K562 (cell line): Measurements from ENCODE around the gene UPP1. TPM values are rescaled to one million over a fixed set of nuclear protein-coding genes. Genes with fewer than 3 reads are reported as not detected.

ENCODE experiments used
- ATAC-seq: fragments of 200-7000 bp; cut with Tn5 transposase; 3 replicates; pipeline ENCODE4 v1.9.1; 2020; ENCODE audit warnings: moderate library complexity
- BruUV-seq: library from RNA; stranded (reverse); fragments of 400-500 nt; replicated peaks from 2 replicates; lab custom pipeline; 2021; lab: Mats Ljungman, UMichigan
- CTCF ChIA-PET: fragments of 300-600 bp; formaldehyde crosslinking; extraction: SDS; loops from one replicate; lab custom pipeline; 2021; ENCODE audit warnings: low intra/inter-chr PET ratio; lab: Yijun Ruan, JAX
- POLR2A ChIA-PET: fragments of 300-600, 350-650 bp; sonication (Branson Sonifier 250); formaldehyde crosslinking; extraction: SDS; loops from one replicate; lab custom pipeline; 2021; ENCODE audit warnings: antibody characterized with exemption, inconsistent platforms; lab: Yijun Ruan, JAX
- DNase-seq, 4 experiments: peaks; one replicate each; pipeline versions ENCODE4 v3.0.0 to v3.0.0-alpha.2; 2011 to 2018; ENCODE audit warnings: low spot score in 3 of 4, mixed read lengths in 3 of 4; ENCODE audit errors: extremely low read depth in 1 of 4
- FAIRE-seq: peaks from 2 replicates; lab custom pipeline; 2011; peaks lifted over from hg19 to GRCh38; lab: Jason Lieb, UNC
- H2AFZ ChIP-seq: 2 replicates; pipeline ENCODE4 v1.6.0; 2011; ENCODE audit warnings: low read depth, low read length, control low read depth, inconsistent platforms
- H3K27ac ChIP-seq: fragments of 200-600 bp; 3 replicates; pipeline ENCODE4 v1.8.0; 2011; ENCODE audit warnings: low read depth, mild to moderate bottlenecking, control low read depth, inconsistent platforms, low read length, moderate library complexity, mixed read lengths; ENCODE audit errors: extremely low read depth
- H3K27me3 ChIP-seq, 2 experiments: fragments of 300-600 bp in 1 of 2; 2 replicates in 1 of 2; 3 replicates in 1 of 2; pipeline versions ENCODE4 v1.6.0 to v1.8.0; 2011; ENCODE audit warnings: inconsistent platforms in 2 of 2, low read length in 2 of 2, mild to moderate bottlenecking in 1 of 2, mixed read lengths in 1 of 2, moderate library complexity in 1 of 2; ENCODE audit not compliant: control insufficient read depth in 2 of 2, insufficient read depth in 2 of 2
- H3K36me3 ChIP-seq: fragments of 300-600 bp; 3 replicates; pipeline ENCODE4 v1.8.0; 2011; ENCODE audit warnings: mild to moderate bottlenecking, low read length, inconsistent platforms; ENCODE audit not compliant: control insufficient read depth, insufficient read depth
- H3K4me1 ChIP-seq, 2 experiments: fragments of 200-600 bp in 1 of 2; replicated peaks in 1 of 2; 2 replicates in 1 of 2; 3 replicates in 1 of 2; pipeline versions ENCODE4 v1.5.1 to v1.8.0; 2011; ENCODE audit warnings: inconsistent platforms in 2 of 2, low read length in 2 of 2, mild to moderate bottlenecking in 1 of 2, mixed read lengths in 1 of 2, moderate library complexity in 1 of 2; ENCODE audit not compliant: control insufficient read depth in 2 of 2, insufficient read depth in 2 of 2
- H3K4me2 ChIP-seq: 2 replicates; pipeline ENCODE4 v1.6.1; 2011; ENCODE audit warnings: low read length, control low read depth, inconsistent platforms, mixed read lengths; ENCODE audit not compliant: insufficient read depth
- H3K4me3 ChIP-seq: fragments of 200-600 bp; sonication (generic), shearing (Covaris generic); 2 replicates; pipeline ENCODE4 v1.5.1; 2016; ENCODE audit warnings: control low read depth, inconsistent platforms
- H3K79me2 ChIP-seq: fragments of 200-600 bp; 3 replicates; pipeline ENCODE4 v1.8.0; 2011; ENCODE audit warnings: low read length, inconsistent platforms; ENCODE audit not compliant: control insufficient read depth, insufficient read depth
- H3K9ac ChIP-seq, 2 experiments: 2 replicates each; pipeline versions ENCODE4 v1.6.0 to v1.6.1; 2011; ENCODE audit warnings: low read depth in 2 of 2, low read length in 2 of 2, control low read depth in 1 of 2, inconsistent platforms in 1 of 2, mild to moderate bottlenecking in 1 of 2, mixed read lengths in 1 of 2; ENCODE audit not compliant: insufficient read depth in 1 of 2
- H3K9me1 ChIP-seq: one replicate; pipeline ENCODE4 v1.6.0; 2011; ENCODE audit warnings: inconsistent platforms, mild to moderate bottlenecking, low read length, moderate library complexity; ENCODE audit not compliant: control insufficient read depth, insufficient read depth
- H3K9me3 ChIP-seq: replicated peaks from 2 replicates; pipeline ENCODE4 v1.5.1; 2011; ENCODE audit warnings: low read depth, low read length, inconsistent platforms; ENCODE audit not compliant: control insufficient read depth, insufficient read depth
- H4K20me1 ChIP-seq: replicated peaks from 2 replicates; pipeline ENCODE4 v1.6.1; 2011; ENCODE audit warnings: low read length, inconsistent platforms, mixed read lengths; ENCODE audit not compliant: control insufficient read depth, insufficient read depth
- EZH2 ChIP-seq: IDR thresholded peaks from 2 replicates; pipeline ENCODE4 v1.6.1; 2012; ENCODE audit warnings: low read depth, mild to moderate bottlenecking, inconsistent platforms, low read length, borderline replicate concordance
- HDAC1 ChIP-seq, 2 experiments: fragments of 450-650 bp; IDR thresholded peaks; 2 replicates each; pipeline ENCODE4 v1.6.1; 2016 to 2017; ENCODE audit warnings: inconsistent platforms in 1 of 2, mild to moderate bottlenecking in 1 of 2, moderate library complexity in 1 of 2
- JUND ChIP-seq, 2 experiments: IDR thresholded peaks; 2 replicates in 1 of 2; 3 replicates in 1 of 2; pipeline ENCODE4 v1.6.1; 2011; ENCODE audit warnings: borderline replicate concordance in 2 of 2, low read depth in 2 of 2, low read length in 2 of 2, improper control_type of control experiment in 1 of 2, missing biosample characterization in 1 of 2, missing genetic modification characterization in 1 of 2, missing genetic modification reagents in 1 of 2
- MCM2 ChIP-seq: fragments of 450-650 bp; IDR thresholded peaks from 2 replicates; pipeline ENCODE4 v1.6.1; 2017; ENCODE audit warnings: low read depth, mild to moderate bottlenecking
- NFIC ChIP-seq: fragments of 450-650 bp; IDR thresholded peaks from 2 replicates; pipeline ENCODE4 v1.6.1; 2017; ENCODE audit warnings: mild to moderate bottlenecking, inconsistent platforms
- NR2F6 ChIP-seq: fragments of 450-650 bp; formaldehyde crosslinking; IDR thresholded peaks from 2 replicates; pipeline ENCODE4 v1.4.0; 2020; ENCODE audit warnings: mild to moderate bottlenecking
- PURB ChIP-seq: sonication (generic); formaldehyde crosslinking; IDR thresholded peaks from 2 replicates; pipeline ENCODE4 v1.9.0; 2021; ENCODE audit warnings: low read depth, mild to moderate bottlenecking, missing genetic modification reagents
- ZNF121 ChIP-seq: sonication (generic); formaldehyde crosslinking; conservative IDR thresholded peaks from 2 replicates; pipeline ENCODE4 v1.8.0; 2022; ENCODE audit warnings: missing genetic modification reagents
- WGBS: fragments of 100-300 bp; shearing (Covaris generic); methylation state at CpG from one replicate; pipeline ENCODE4 v1.1.6; 2016; ENCODE audit warnings: low coverage, mixed read lengths; ENCODE audit not compliant: insufficient coverage; ENCODE audit errors: missing lambda C conversion rate; 5-methylcytosine and 5-hydroxymethylcytosine counted together
- in situ Hi-C: fragments of 300-500 bp; cut with MboI; formaldehyde crosslinking; loops from 4 replicates; pipeline ENCODE4 v1.15.0; 2018; ENCODE audit warnings: inconsistent platforms, mixed read lengths
- intact Hi-C: fragments of 100-400 bp; cut with micrococcal nuclease; formaldehyde crosslinking; loops from 2 replicates; pipeline ENCODE4 v1.14.2; 2022
- polyA plus RNA-seq, 8 experiments: library from polyadenylated mRNA; depleted of rRNA in 4 of 8; stranded (reverse) in 5 of 8; unstranded in 3 of 8; fragments of >200 nt; fragmentation: Nextera tagmentation in 2 of 8; fragmentation: Illumina TruSeq in 1 of 8; extraction: Ambion mirVana in 2 of 8; extraction: Trizol in 1 of 8; gene quantifications; 2 replicates each; pipeline versions ENCODE4 v1.2.1 to v1.2.3, GENCODE V29; 2011 to 2014; ENCODE audit warnings: inconsistent platforms in 1 of 8, missing spikeins in 1 of 8
- total RNA-seq, 7 experiments: library from RNA; depleted of rRNA in 6 of 7; stranded (reverse); fragments of >200 nt in 6 of 7; fragmentation: Illumina TruSeq in 2 of 7; extraction: Trizol in 2 of 7; gene quantifications; 2 replicates each; pipeline versions ENCODE4 v1.2.1 to v1.2.3, GENCODE V29; 2011 to 2021; ENCODE audit warnings: low replicate concordance in 1 of 7
- TF ChIP-seq, protein P1 (sequence below): fragments of 200-800 bp; sonication (Bioruptor generic); IDR thresholded peaks from 2 replicates; pipeline ENCODE4 v1.6.1; 2017; ENCODE audit warnings: missing genetic modification characterization, missing compliant biosample characterization

Gene UPP1
- total and polyA plus RNA-seq, 9 of the 15 experiments (the other 6 are each of a cell fraction or from before 2014, with no cell fraction given) = 0.38 to 2.4 (median 0.61) TPM

DNA sequence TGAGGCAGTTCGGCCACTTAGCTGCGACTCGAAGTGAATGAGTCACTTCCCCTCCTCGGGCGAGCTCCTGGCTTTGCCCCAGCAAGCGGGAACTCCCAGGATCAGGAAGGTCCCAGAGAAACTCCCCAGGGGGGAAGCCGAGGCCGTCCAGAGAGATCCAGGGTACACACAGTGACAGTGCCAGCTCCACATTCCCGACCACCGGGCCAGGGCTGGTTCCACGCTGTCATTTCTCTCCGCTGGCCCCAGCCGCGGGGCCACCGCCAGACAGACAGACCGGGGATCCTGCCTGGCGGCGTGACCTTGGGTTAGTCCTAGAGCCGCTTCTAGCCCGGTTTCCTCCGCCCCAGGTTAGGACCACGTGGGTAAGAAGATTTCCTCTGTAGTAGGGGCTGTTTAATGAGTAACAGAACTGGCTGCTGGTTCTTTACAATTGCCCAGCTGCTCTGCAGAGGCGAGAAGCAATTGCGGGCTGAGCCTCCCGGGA lies 463 bp upstream of the UPP1 start (continued):
- TF ChIP-seq ZNF121 (CRISPR knock-in tag) = no peak
- TF ChIP-seq HDAC1 (IDR thresholded peaks at IDR 0.05) = no peak
- TF ChIP-seq NFIC = peak; percentile 85
- TF ChIP-seq, all 486 proteins: peak for 57

GRCh38 chr7:48090095-48090805 lies 1.2 kb downstream of the UPP1 start:
- intact Hi-C loops (no loop called here), in situ Hi-C loops (no loop called here)
- Histone ChIP-seq H3K9me1 (no peaks in the 10 kb centered on the region), H3K36me3 (no peaks in the 10 kb centered on the region), H3K4me2 (no peak overlapping the region), H3K27me3 (peaks cover 10 to 30% of the 10 kb centered on the region in 2 experiments; a peak in 4 of 5 replicates), H3K4me3 (no peak overlapping the region), H3K27ac (no peak overlapping the region)
- 25% methylated on average over 28 of the region's 28 CpGs for WGBS
- DNase-seq (peak in 1 of 4 experiments; percentile 14), ATAC-seq (no peak)
- POLR2A ChIA-PET = no interaction called here
- TF ChIP-seq, protein P1, sequence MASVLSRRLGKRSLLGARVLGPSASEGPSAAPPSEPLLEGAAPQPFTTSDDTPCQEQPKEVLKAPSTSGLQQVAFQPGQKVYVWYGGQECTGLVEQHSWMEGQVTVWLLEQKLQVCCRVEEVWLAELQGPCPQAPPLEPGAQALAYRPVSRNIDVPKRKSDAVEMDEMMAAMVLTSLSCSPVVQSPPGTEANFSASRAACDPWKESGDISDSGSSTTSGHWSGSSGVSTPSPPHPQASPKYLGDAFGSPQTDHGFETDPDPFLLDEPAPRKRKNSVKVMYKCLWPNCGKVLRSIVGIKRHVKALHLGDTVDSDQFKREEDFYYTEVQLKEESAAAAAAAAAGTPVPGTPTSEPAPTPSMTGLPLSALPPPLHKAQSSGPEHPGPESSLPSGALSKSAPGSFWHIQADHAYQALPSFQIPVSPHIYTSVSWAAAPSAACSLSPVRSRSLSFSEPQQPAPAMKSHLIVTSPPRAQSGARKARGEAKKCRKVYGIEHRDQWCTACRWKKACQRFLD = no peak
- TF ChIP-seq NR2F6 (CRISPR knock-in tag) (no peak), EZH2 (no peak), JUND (IDR thresholded peaks at IDR 0.05; ENCODE audit: borderline replicate concordance, low read depth, low read length) (no peak), JUND (tag; IDR thresholded peaks at IDR 0.05; ENCODE audit: borderline replicate concordance, low read depth, low read length) (no peak), MCM2 (no peak), PURB (CRISPR knock-in tag) (no peak)
- TF ChIP-seq, all 486 proteins: peak for 0
- H3K79me2 ChIP-seq = no peaks in the 10 kb centered on the region
- peaks cover 4 to 22% of the 10 kb centered on the region in 2 experiments; a peak in 4 of 5 replicates for H3K4me1 ChIP-seq
- no peak for FAIRE-seq
- H3K9ac ChIP-seq = no peak overlapping the region
- CTCF ChIA-PET = no interaction called here
- H3K9me3 ChIP-seq = no peaks in the 10 kb centered on the region
- H4K20me1 ChIP-seq = 0 out of 2 replicates have a peak, but pooled peaks cover 2% of the 10 kb centered on the region
- no TSS peak for BruUV-seq
- no peak overlapping the region for H2AFZ ChIP-seq
